ENCODE measurements around the gene STON2. TPM values are rescaled to one million over a fixed set of nuclear protein-coding genes. Genes with fewer than 3 reads are reported as not detected.

STON2 gene
- total RNA-seq, 3 donors from 2014 or later (not counting 1 experiment from before 2014, with no cell fraction given) = 1.7 to 4.8 (median 3.8) TPM

- H3K9me3 ChIP-seq (ENCODE audit: control insufficient read depth, insufficient read depth, low read length) = no peaks in the 10 kb centered on the region
- Mint-ChIP-seq H3K27me3 (ENCODE audit: low read depth in 2 of 2) (peaks cover 9 to 14% of the 10 kb centered on the region in 2 donors), H3K27ac (no peak overlapping the region), H3K36me3 (no peaks in the 10 kb centered on the region), H3K4me3 (no peak overlapping the region), H3K4me1 (no peaks in the 10 kb centered on the region), H3K9me3 (peaks cover 0 to 2% of the 10 kb centered on the region in 2 donors)
- no peaks in the 10 kb centered on the region for H3K27me3 ChIP-seq (ENCODE audit: control insufficient read depth, insufficient read depth, low read length)
- H3K36me3 ChIP-seq (ENCODE audit: control insufficient read depth, insufficient read depth, low read length) = no peaks in the 10 kb centered on the region
- no peaks in the 10 kb centered on the region for H3K4me1 ChIP-seq (ENCODE audit: control insufficient read depth, insufficient read depth, low read length)
- DNase-seq (no peak), ATAC-seq (no peak)
- intact Hi-C loops (cut with micrococcal nuclease) = no loop called here
- 47% methylated on average over 4 of the region's 4 CpGs for whole genome bisulfite sequencing (ENCODE audit: insufficient coverage)
- no peak overlapping the region for H3K4me3 ChIP-seq (ENCODE audit: low read length)
- no peak overlapping the region for H3K27ac ChIP-seq (ENCODE audit: low read length)
- no peak for TF ChIP-seq CTCF (IDR thresholded peaks at IDR 0.05)
Observed at GRCh38 chr14:81406863-81407262, 6.7 kb upstream of the STON2 start.

GRCh38 chr14:81402123-81402495 is 2.0 kb upstream of the STON2 start:
- intact Hi-C loops (cut with micrococcal nuclease) = no loop called here
- no peaks in the 10 kb centered on the region for H3K4me1 Mint-ChIP-seq
- no peak overlapping the region for H3K4me3 Mint-ChIP-seq
- 45% methylated on average over 2 of the region's 2 CpGs for WGBS (ENCODE audit: insufficient coverage)
- Histone ChIP-seq H3K36me3 (ENCODE audit: control insufficient read depth, insufficient read depth, low read length) (no peaks in the 10 kb centered on the region), H3K27me3 (ENCODE audit: control insufficient read depth, insufficient read depth, low read length) (no peaks in the 10 kb centered on the region), H3K4me1 (ENCODE audit: control insufficient read depth, insufficient read depth, low read length) (no peaks in the 10 kb centered on the region), H3K4me3 (ENCODE audit: low read length) (no peak overlapping the region), H3K27ac (ENCODE audit: low read length) (no peak overlapping the region), H3K9me3 (ENCODE audit: control insufficient read depth, insufficient read depth, low read length) (no peaks in the 10 kb centered on the region)
- ATAC-seq = no peak
- H3K9me3 Mint-ChIP-seq = no peaks in the 10 kb centered on the region
- TF ChIP-seq CTCF (IDR thresholded peaks at IDR 0.05) = no peak
- H3K36me3 Mint-ChIP-seq = no peaks in the 10 kb centered on the region
- no peak for DNase-seq
- H3K27ac Mint-ChIP-seq = no peak overlapping the region
- peaks cover 7 to 11% of the 10 kb centered on the region in 2 donors for H3K27me3 Mint-ChIP-seq (ENCODE audit: low read depth in 2 of 2)

GRCh38 chr14:81401420-81402122 is 1.4 kb upstream of the STON2 start:
- Histone ChIP-seq H3K9me3 (ENCODE audit: control insufficient read depth, insufficient read depth, low read length) (no peaks in the 10 kb centered on the region), H3K36me3 (ENCODE audit: control insufficient read depth, insufficient read depth, low read length) (no peaks in the 10 kb centered on the region), H3K4me3 (ENCODE audit: low read length) (no peak overlapping the region), H3K27ac (ENCODE audit: low read length) (no peak overlapping the region), H3K4me1 (ENCODE audit: control insufficient read depth, insufficient read depth, low read length) (no peaks in the 10 kb centered on the region), H3K27me3 (ENCODE audit: control insufficient read depth, insufficient read depth, low read length) (no peaks in the 10 kb centered on the region)
- no peaks in the 10 kb centered on the region for H3K36me3 Mint-ChIP-seq
- no peaks in the 10 kb centered on the region for H3K9me3 Mint-ChIP-seq
- no peak for DNase-seq
- no peak for ATAC-seq
- H3K4me1 Mint-ChIP-seq = no peaks in the 10 kb centered on the region
- no peak overlapping the region for H3K4me3 Mint-ChIP-seq
- H3K27me3 Mint-ChIP-seq (ENCODE audit: low read depth in 2 of 2) = peaks cover 7% of the 10 kb centered on the region in 2 donors
- intact Hi-C loops (cut with micrococcal nuclease) = no loop called here
- H3K27ac Mint-ChIP-seq = no peak overlapping the region
- WGBS (ENCODE audit: insufficient coverage) = 85% methylated on average over 2 of the region's 2 CpGs
- no peak for TF ChIP-seq CTCF (IDR thresholded peaks at IDR 0.05)

- Histone ChIP-seq H3K36me3 (ENCODE audit: control insufficient read depth, insufficient read depth, low read length) (no peaks in the 10 kb centered on the region), H3K27ac (ENCODE audit: low read length) (no peak overlapping the region), H3K27me3 (ENCODE audit: control insufficient read depth, insufficient read depth, low read length) (no peaks in the 10 kb centered on the region), H3K9me3 (ENCODE audit: control insufficient read depth, insufficient read depth, low read length) (no peaks in the 10 kb centered on the region), H3K4me1 (ENCODE audit: control insufficient read depth, insufficient read depth, low read length) (no peaks in the 10 kb centered on the region), H3K4me3 (ENCODE audit: low read length) (no peak overlapping the region)
- intact Hi-C loops (cut with micrococcal nuclease) = no loop called here
- H3K4me1 Mint-ChIP-seq = no peaks in the 10 kb centered on the region
- no peak overlapping the region for H3K27ac Mint-ChIP-seq
- H3K27me3 Mint-ChIP-seq (ENCODE audit: low read depth in 2 of 2) = peaks cover 6 to 7% of the 10 kb centered on the region in 2 donors
- 68% methylated on average over 8 of the region's 8 CpGs for WGBS (ENCODE audit: insufficient coverage)
- ATAC-seq (no peak), DNase-seq (no peak)
- no peaks in the 10 kb centered on the region for H3K36me3 Mint-ChIP-seq
- TF ChIP-seq CTCF (IDR thresholded peaks at IDR 0.05) = no peak
- no peaks in the 10 kb centered on the region for H3K9me3 Mint-ChIP-seq
- H3K4me3 Mint-ChIP-seq = no peak overlapping the region
Observed at GRCh38 chr14:81400852-81401251, 728 bp upstream of the STON2 start.
